ENCODE data around the gene GLA.
A peak's percentile ranks its signal among the peaks of the same experiment; 100 is the strongest.

Gene GLA

GRCh38 chrX:101397779-101398178 lies 9.9 kb downstream of the GLA start:
- no peak for DNase-seq (ENCODE audit: low spot score)

GRCh38 chrX:101395789-101396188 lies 11.9 kb downstream of the GLA start:
- no peak for DNase-seq (ENCODE audit: low spot score)

GRCh38 chrX:101394372-101394771 lies 13.4 kb downstream of the GLA start:
- DNase-seq (ENCODE audit: low spot score), result no peak

GRCh38 chrX:101393530-101394305 lies 14.0 kb downstream of the GLA start:
- no peak for DNase-seq (ENCODE audit: low spot score)

- DNase-seq (ENCODE audit: low spot score), result no peak
Observed at GRCh38 chrX:101391831-101392230, 15.9 kb downstream of the GLA start.

GRCh38 chrX:101390664-101391525 lies 16.8 kb downstream of the GLA start, which contains the start of gene RPL36A:
TSS of gene RPL36A (plus strand) at chrX:101391011. CDS start at chrX:101391044, 33 bp downstream.
- DNase-seq (ENCODE audit: low spot score), result peak; percentile 69

GRCh38 chrX:101388604-101389003 lies 19.1 kb downstream of the GLA start:
- DNase-seq (ENCODE audit: low spot score), result no peak

GRCh38 chrX:101386542-101386885 lies 21.2 kb downstream of the GLA start:
- no peak for DNase-seq (ENCODE audit: low spot score)

- DNase-seq (ENCODE audit: low spot score), result peak; percentile 69
Observed at GRCh38 chrX:101385795-101386541, 21.8 kb downstream of the GLA start, which contains the start of gene BTK. TSS of gene BTK (minus strand) at chrX:101386191. CDS start at chrX:101375284, 10,907 bp downstream.

GRCh38 chrX:101385026-101385684 lies 22.6 kb downstream of the GLA start:
- no peak for DNase-seq (ENCODE audit: low spot score)

GRCh38 chrX:101383679-101384205 lies 24.0 kb downstream of the GLA start:
- DNase-seq (ENCODE audit: low spot score), result peak; percentile 45

GRCh38 chrX:101377547-101377946 lies 30.2 kb downstream of the GLA start:
- peak; percentile 3 for DNase-seq (ENCODE audit: low spot score)

GRCh38 chrX:101370888-101371504 lies 36.7 kb downstream of the GLA start:
- DNase-seq (ENCODE audit: low spot score), result peak; percentile 16

- DNase-seq (ENCODE audit: low spot score), result no peak
Observed at GRCh38 chrX:101369687-101370086, 38.0 kb downstream of the GLA start.

- DNase-seq (ENCODE audit: low spot score), result no peak
Observed at GRCh38 chrX:101368800-101369199, 38.9 kb downstream of the GLA start.

GRCh38 chrX:101365301-101365795 lies 42.4 kb downstream of the GLA start:
- no peak for DNase-seq (ENCODE audit: low spot score)

- DNase-seq (ENCODE audit: low spot score), result no peak
Observed at GRCh38 chrX:101362757-101363156, 45.0 kb downstream of the GLA start.

- DNase-seq (ENCODE audit: low spot score), result no peak
Observed at GRCh38 chrX:101362116-101362515, 45.6 kb downstream of the GLA start.

GRCh38 chrX:101360390-101360789 lies 47.3 kb downstream of the GLA start:
- no peak for DNase-seq (ENCODE audit: low spot score)

- DNase-seq (ENCODE audit: low spot score), result no peak
Observed at GRCh38 chrX:101359966-101360365, 47.8 kb downstream of the GLA start.
